ENCODE results near the gene KRTAP4-8.
"Not testable (repeated sequence)": the region's sequence is repeated elsewhere in the genome, so short reads cannot be mapped to it uniquely, and the experiment has no call there.

KRTAP4-8 gene

GRCh38 chr17:41118721-41119120 lies 20.8 kb upstream of the KRTAP4-8 start:
- TF ChIP-seq CTCF (IDR thresholded peaks at IDR 0.05; ENCODE audit: low read depth, low read length): no peak
- H3K4me3 ChIP-seq (ENCODE audit: low read depth, low read length): no peak overlapping the region

GRCh38 chr17:41117846-41118386 lies 20.0 kb upstream of the KRTAP4-8 start, which contains the start of gene KRTAP4-11:
Gene KRTAP4-11 (minus strand): TSS chr17:41118373. CDS start chr17:41118315, 58 bp downstream.
- H3K4me3 ChIP-seq (ENCODE audit: low read depth, low read length): not testable (repeated sequence)

GRCh38 chr17:41116297-41116696 lies 18.4 kb upstream of the KRTAP4-8 start:
- no peak overlapping the region for H3K4me3 ChIP-seq (ENCODE audit: low read depth, low read length)
- no peak for TF ChIP-seq CTCF (IDR thresholded peaks at IDR 0.05; ENCODE audit: low read depth, low read length)

GRCh38 chr17:41111151-41111885 lies 13.4 kb upstream of the KRTAP4-8 start:
- no peak for TF ChIP-seq CTCF (IDR thresholded peaks at IDR 0.05; ENCODE audit: low read depth, low read length)
- no peak overlapping the region for H3K4me3 ChIP-seq (ENCODE audit: low read depth, low read length)

- not testable (repeated sequence) for H3K4me3 ChIP-seq (ENCODE audit: low read depth, low read length)
These were observed 10.9 kb upstream of the KRTAP4-8 start for GRCh38 chr17:41108728-41109386.

GRCh38 chr17:41107941-41108450 lies 10.1 kb upstream of the KRTAP4-8 start:
- no peak overlapping the region for H3K4me3 ChIP-seq (ENCODE audit: low read depth, low read length)
- no peak for TF ChIP-seq CTCF (IDR thresholded peaks at IDR 0.05; ENCODE audit: low read depth, low read length)

- H3K4me3 ChIP-seq (ENCODE audit: low read depth, low read length): not testable (repeated sequence)
These were observed 7.4 kb upstream of the KRTAP4-8 start, which contains the start of gene KRTAP4-9 for GRCh38 chr17:41105347-41105746. Gene KRTAP4-9 (plus strand): TSS chr17:41105389. CDS start chr17:41105389, 0 bp downstream.

- not testable (repeated sequence) for H3K4me3 ChIP-seq (ENCODE audit: low read depth, low read length)
These were observed 6.6 kb upstream of the KRTAP4-8 start for GRCh38 chr17:41104386-41105038.

GRCh38 chr17:41103896-41104295 lies 6.0 kb upstream of the KRTAP4-8 start:
- no peak for TF ChIP-seq CTCF (IDR thresholded peaks at IDR 0.05; ENCODE audit: low read depth, low read length)
- H3K4me3 ChIP-seq (ENCODE audit: low read depth, low read length): no peak overlapping the region
